Endothelial cell of umbilical vein (primary cell): Measurements from ENCODE around the gene PTPN9.
A peak's percentile ranks its signal among the peaks of the same experiment; 100 is the strongest.

ENCODE experiments used
- CTCF ChIP-seq, 2 donors: IDR thresholded peaks; 1 replicate in 1 of 2; 2 replicates in 1 of 2; pipeline ENCODE4 v1.5.1; 2011; ENCODE audit warnings: low read length in 2 of 2, mild to moderate bottlenecking in 2 of 2, moderate library complexity in 2 of 2, control low read depth in 1 of 2, inconsistent platforms in 1 of 2, low read depth in 1 of 2; ENCODE audit not compliant: insufficient read depth in 1 of 2; ENCODE audit errors: extremely low read depth in 1 of 2
- EZH2 ChIP-seq: IDR thresholded peaks from 2 replicates; pipeline ENCODE4 v1.6.1; 2012; ENCODE audit warnings: borderline replicate concordance, low read depth, mild to moderate bottlenecking, moderate library complexity, low read length, inconsistent platforms; ENCODE audit not compliant: severe bottlenecking
- FOS ChIP-seq: IDR thresholded peaks from 2 replicates; pipeline ENCODE4 v1.6.1; 2011; ENCODE audit warnings: mild to moderate bottlenecking, low read length, moderate library complexity, borderline replicate concordance; ENCODE audit not compliant: insufficient read depth
- JUN ChIP-seq: IDR thresholded peaks from 2 replicates; pipeline ENCODE4 v1.6.1; 2011; ENCODE audit warnings: borderline replicate concordance, low read depth; ENCODE audit not compliant: insufficient read length, insufficient read depth
- MYC ChIP-seq: IDR thresholded peaks from one replicate; pipeline ENCODE4 v1.6.1; 2011; ENCODE audit warnings: mild to moderate bottlenecking, low read depth, low read length
- POLR2A ChIP-seq: IDR thresholded peaks from 2 replicates; pipeline ENCODE4 v1.6.1; 2012; ENCODE audit warnings: low read depth, mild to moderate bottlenecking, control low read depth, low read length
- POLR2AphosphoS5 ChIP-seq: IDR thresholded peaks from 2 replicates; pipeline ENCODE4 v1.6.1; 2012; ENCODE audit warnings: low read depth, mild to moderate bottlenecking, control low read depth, low read length, moderate library complexity; ENCODE audit not compliant: insufficient read depth

GRCh38 chr15:75620058-75620820 is 41.1 kb upstream of the PTPN9 start:
- no peak for TF ChIP-seq CTCF (IDR thresholded peaks at IDR 0.05; ENCODE audit: extremely low read depth in 1 of 2, insufficient read depth in 1 of 2, low read depth in 1 of 2, low read length in 2 of 2)
- peak; percentile 1 for TF ChIP-seq POLR2AphosphoS5
- TF ChIP-seq EZH2 = no peak
- no peak for TF ChIP-seq JUN
- no peak for TF ChIP-seq POLR2A
- no peak for TF ChIP-seq FOS
- no peak for TF ChIP-seq MYC
